GM18517 (cell line): ENCODE results near the gene SLC38A11.

ENCODE experiments used
- ATAC-seq: cut with Tn5 transposase; IDR thresholded peaks from one replicate; pipeline ENCODE4 v1.9.1; 2021; ENCODE audit warnings: mild to moderate bottlenecking, moderate library complexity; ENCODE audit not compliant: unreplicated experiment

Gene SLC38A11

GRCh38 chr2:164920430-164920829 is 34.9 kb downstream of the SLC38A11 start:
- ATAC-seq, result no peak

DNA sequence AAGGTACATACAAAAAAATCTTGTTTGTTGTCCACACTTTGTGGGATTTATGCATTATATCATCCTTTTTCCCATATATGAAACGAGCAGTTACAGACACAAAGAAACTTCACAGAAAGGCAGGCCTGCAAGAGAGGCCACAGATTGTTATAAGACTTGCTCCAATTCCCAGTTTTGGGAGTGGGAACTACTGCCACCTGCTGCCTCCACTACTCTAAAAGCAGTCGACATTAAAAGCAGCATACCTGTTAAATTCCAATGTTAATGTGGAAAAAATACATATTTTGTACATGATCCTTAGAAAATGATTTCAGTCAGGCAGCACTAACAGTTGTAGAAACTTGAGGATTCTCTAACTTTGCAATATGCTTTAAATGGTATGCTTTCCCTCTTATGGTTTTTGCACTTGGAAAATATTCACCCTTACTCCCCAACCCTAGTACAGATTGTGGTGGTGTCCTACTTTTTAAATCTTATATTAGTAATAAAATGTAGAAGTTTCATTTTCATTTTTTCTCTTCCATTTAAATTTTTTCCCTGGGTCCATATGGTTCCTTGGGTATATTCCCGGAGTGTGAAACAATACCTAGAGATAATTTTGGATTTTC is 37.9 kb downstream of the SLC38A11 start:
- ATAC-seq, result no peak

- ATAC-seq, result no peak
Measured at GRCh38 chr2:164915566-164915965, 39.8 kb downstream of the SLC38A11 start.

GRCh38 chr2:164913640-164914350 is 41.5 kb downstream of the SLC38A11 start:
- ATAC-seq, result no peak

DNA sequence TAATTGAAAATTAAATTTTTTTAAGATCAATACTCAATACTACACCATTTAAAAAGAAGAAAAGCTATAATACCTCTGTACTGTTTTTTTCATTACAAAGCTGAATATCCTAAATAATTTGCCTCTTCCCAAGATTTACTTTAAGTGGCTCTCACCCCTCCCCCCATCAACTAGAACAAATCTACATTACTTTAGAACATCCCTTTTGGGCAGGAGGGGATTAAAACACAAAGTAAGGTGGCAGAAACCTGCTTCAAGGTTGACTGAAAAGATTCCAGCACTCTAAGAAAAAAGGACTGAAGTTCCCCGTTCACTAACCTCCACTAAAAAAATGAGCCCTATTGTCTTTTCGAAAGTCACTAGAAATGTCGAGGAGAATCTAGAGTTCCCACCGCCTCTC is 42.3 kb downstream of the SLC38A11 start:
- ATAC-seq, result no peak

DNA sequence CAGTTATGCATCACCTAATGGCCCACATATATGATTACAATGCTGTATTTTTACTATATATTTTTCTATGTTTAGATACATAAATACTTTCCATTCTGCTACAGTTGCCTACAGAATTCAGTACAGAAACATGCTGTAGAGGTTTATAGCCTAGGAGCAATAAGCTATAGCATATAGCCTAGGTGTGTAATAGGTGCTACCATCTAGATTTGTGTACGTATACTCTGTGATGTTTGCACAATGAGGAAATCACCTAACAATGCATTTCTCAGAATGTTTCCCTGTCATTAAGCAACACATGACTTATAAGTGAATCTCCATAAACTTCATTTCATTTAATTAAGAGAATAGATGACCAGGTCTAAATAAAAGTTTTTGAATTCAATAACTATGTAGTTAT is 43.5 kb downstream of the SLC38A11 start:
- no peak for ATAC-seq

DNA sequence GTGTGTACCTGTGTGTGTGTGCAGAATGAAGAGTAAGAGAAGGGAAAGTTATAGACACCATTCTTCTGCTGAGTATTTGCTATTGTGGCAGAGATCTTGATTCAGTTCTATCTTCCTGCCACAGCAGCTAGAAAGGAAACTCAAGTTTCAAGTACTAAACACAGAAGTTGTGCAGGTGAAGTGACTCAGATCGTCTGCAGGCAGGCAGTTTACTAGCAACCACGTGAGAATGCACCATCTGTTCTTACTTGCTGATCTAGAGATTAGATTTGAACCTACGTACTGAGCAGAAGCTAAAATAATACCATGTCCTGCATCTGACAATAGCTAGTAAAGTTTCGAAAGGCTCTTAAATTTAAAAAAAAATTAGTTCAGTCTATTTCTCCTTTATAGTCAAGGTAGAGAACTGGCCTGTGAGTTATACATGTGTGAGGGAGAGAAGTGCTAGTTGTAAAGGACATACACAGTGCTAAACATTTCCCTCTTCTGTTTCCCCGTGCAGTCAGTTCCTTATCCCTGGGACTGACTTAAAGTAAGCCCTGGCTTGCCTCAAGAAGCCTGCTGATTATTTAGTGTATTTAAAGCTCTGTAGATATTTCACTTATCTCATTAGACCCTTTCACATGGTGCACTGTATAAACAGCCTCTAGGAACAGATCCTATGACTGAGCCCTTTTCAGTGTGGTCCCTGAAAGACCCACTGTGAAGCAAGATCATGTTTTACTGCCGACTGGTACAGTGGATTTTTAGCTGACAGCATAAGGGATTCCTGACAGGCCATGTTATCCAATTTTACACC is 45.0 kb downstream of the SLC38A11 start:
- ATAC-seq, result peak; percentile 58

DNA sequence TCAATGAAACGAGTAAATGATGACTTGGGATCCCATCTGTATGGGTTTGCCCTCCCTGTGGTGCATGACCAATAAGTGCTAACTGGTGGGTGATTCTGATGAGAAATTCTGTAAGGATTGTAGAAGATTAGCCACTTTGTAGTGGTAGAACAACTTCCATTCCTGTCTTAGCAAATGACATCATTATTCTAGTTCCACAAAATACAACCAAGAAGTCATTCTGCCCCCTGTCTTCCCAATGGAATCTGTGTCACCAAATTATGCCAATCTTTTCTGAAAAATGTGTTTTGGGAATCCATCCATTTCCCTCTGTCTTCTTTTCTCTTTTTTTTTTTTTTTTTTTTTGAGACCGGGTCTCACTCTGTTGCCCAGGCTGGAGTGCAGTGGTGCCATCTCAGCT is 48.4 kb downstream of the SLC38A11 start:
- ATAC-seq, result no peak

DNA sequence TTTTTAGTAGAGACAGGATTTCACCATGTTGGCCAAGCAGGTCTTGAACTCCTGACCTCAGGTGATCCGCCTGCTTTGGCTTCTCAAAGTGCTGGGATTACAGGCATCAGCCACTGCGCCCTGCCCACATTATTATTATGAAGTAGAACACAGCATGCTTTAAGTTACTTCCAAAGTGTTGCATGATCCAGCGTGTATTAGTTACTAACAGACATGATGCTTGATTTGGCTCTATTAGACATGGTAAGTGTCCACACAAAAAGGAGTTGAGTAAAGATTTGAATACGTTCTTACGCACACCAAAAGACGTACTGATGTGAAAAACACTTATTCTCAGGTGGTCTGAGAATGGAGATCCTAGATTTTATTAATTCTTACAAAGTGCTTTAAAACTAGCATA is 50.0 kb downstream of the SLC38A11 start:
- no peak for ATAC-seq

- ATAC-seq, result no peak
Measured at GRCh38 chr2:164903951-164904350, 51.4 kb downstream of the SLC38A11 start.

DNA sequence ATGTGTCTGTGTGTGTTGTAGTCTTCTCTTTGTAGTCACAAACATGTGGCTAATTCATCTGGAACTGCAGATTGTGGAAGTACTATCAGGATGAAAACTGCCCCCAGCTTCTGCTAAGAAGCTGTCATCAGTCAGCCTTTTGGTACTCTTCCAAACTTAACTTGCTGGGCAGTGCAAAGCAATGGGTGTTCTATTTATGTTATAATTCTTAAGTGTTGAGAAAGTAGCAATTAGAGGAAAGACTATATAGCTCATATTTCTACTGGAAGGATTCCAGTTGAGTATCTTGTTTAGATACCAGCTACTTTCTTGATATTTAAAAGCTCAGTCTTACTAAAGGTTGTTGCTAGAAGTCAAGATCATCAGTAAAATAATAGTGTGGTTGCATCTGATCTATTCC is 52.1 kb downstream of the SLC38A11 start:
- no peak for ATAC-seq

DNA sequence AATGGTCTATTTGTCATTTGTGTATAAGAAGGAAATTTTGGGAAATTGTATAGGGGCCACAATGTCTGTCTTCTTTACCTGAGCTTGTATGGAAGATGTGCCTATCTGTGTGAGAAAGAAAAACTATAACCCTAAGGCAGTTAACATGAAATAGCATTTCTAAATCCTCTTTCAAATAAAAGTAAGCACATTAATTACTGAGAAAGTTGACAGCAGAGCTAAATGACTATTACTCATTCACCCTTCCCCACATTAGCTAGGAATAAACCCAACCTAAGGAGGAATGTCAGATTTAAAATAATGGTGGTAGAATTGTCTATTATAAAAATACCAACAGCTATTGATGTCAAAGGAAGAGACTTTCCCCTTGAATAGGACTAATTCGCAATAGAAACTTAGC is 56.2 kb downstream of the SLC38A11 start:
- ATAC-seq, result no peak

DNA sequence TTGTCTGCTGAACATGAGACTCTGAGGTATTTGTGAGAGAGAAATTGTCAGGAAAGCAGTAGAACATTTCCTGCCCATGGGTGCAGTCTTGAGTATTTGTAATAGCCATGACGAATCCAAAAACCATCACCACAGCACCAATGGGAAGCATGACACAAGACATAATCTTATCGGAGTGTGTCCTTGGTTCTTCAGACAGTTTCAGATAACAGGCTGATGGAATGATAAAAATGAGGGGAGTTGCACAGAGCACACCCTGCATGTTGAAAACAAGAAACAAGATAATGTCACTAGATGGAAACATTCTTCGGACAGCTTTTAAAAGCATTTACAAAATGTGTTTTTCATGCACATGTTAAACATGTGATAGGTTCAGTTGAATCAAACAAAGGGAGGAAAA is 56.9 kb downstream of the SLC38A11 start:
- ATAC-seq, result no peak

DNA sequence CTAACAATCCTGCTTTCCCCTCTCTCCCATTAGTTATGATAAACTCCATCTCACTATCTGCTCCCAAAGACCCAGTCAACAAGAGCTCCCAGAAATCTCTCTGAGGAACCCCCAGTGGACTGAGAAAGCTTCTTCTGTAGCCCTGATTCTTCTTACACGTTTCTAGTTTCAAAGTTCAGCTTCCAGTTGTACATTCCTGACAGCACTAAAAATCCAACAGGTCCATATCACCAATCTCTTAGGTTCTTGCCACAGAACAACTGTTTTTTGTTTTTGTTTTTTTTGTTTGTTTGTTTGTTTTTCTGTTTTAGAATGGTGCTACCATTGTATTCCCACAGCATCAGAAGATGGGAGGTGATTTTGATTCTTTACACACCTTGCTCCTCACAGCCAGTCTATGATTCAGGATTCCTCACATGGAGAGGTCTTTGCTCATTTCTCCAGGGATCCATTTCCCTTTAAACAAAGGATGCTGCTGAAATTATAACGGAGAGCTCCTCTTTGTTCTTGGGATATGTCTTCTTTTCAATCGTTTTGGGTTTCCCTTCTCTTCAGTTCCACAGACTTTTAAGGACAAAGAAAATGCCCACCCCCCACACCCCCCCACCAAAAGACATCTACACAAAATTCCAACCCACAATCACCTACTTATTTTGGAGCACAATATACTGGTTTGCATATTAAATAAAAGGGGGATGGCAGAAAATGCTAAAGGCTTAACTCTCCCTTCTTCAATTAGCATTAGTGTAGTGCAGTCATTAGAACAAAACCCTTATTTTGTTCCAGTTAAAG is 57.7 kb downstream of the SLC38A11 start:
- ATAC-seq, result no peak

- peak; percentile 100 for ATAC-seq
Measured at GRCh38 chr2:164896634-164897355, 58.5 kb downstream of the SLC38A11 start.

DNA sequence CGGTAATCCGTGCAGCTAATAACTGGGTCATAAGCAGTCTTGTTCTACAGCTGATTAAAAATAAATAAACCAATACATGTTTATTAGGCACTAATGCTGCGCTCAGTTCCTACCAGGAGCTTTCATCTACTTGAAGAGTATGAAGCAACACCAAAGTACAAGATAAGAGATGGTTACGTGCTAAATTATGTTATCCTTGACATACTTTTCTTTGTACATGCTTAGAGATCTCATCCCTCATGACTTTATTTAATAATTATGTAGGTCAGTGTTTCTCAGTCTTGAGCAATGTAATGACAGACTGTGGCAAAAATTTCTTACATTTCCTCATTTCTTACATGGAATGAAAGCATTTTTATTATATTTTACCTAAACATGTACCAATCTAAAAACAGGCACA is 59.1 kb downstream of the SLC38A11 start:
- ATAC-seq, result peak; percentile 6

DNA sequence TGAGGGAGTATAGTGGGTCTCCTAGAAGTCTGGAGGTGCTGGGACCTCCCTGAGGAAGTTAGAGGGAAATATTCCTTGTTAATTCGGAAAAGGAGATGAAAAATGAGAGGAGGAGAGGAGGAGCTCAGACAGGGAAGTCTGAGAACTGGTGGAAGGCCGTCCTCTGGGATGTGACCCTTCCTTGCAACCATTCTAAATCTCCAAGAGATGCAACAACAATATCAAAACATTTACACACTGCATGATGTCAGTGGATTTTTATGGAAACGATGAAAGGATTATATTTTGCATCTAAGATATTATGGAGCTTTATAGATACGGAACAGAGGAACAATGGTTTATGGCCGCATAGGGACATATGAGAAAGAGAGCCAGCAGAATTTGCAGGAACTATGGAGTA is 63.9 kb downstream of the SLC38A11 start:
- ATAC-seq, result no peak

- ATAC-seq, result no peak
Measured at GRCh38 chr2:164890544-164890943, 64.8 kb downstream of the SLC38A11 start.

DNA sequence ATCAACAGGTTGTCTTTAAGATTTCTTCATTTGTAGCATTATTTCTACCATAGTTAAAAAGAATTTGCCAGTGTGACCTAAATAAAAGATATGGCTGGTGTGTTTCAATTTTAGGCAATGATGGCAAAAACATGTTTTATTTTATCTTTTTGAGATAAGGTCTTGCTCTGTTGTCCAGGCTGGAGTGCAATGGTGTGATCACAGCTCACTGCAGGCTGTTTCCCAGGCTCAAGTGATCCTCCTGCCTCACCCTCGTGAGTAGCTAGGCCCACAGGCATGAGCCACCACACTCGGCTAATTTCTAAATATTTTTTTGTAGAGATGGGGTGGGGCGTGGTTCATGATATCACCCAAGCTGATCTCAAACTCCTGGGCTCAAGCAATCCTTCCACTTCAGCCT is 66.7 kb downstream of the SLC38A11 start:
- no peak for ATAC-seq

DNA sequence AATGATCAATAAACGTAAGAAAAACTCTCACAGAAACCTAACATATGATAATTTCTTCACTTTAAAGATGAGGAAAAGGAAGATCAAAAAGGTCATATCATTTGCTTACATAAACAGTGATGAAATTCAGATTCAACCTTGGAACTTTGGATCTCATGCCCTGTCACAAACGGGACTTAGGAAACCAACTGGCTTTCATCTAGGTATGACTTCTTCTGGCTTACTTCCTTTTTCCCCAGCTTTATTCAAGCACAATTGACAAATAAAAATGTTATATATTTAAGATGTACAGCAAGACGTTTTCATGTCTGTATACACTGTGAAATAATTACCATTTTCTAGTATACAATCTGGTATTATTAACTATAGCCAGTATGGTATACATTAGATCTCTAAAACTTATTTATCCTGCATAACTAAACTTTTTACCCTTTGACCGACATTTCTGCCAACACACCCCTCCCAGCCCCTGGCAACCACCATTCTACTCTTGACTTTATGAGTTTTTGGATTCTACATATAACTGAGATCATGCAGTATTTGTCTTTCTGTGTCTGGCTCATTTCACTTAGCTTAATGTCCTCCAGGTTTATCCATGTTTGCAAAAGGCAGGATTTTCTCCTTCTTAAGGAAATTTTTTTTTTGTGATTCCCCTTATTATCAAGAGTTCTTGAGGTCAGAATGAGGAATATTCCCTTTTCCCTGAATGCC is 67.7 kb downstream of the SLC38A11 start:
- ATAC-seq, result no peak
